MM.1S (cell line): ENCODE results near the gene SPAG7.

Source experiments
- CTCF ChIP-seq: fragments of 300-600 bp; sonication (generic); IDR thresholded peaks from 2 replicates; pipeline ENCODE4 v1.5.1; 2016; ENCODE audit warnings: antibody characterized with exemption, low read length, mixed read lengths
- EZH2 ChIP-seq: fragments of 300-600 bp; sonication (generic); optimal IDR thresholded peaks from 2 replicates; pipeline ENCODE3; 2017; ENCODE audit warnings: low read depth, mild to moderate bottlenecking, antibody characterized with exemption, low read length, mixed read lengths
- EZH2phosphoT487 ChIP-seq: fragments of 300-600 bp; sonication (generic); IDR thresholded peaks from 2 replicates; pipeline ENCODE4 v1.6.1; 2018; ENCODE audit warnings: antibody characterized with exemption, low read length

GRCh38 chr17:4987767-4988567 lies 20.4 kb upstream of the SPAG7 start:
- TF ChIP-seq CTCF (no peak), EZH2phosphoT487 (no peak), EZH2 (no peak)
